ENCODE results near the gene BLVRB.

DNA sequence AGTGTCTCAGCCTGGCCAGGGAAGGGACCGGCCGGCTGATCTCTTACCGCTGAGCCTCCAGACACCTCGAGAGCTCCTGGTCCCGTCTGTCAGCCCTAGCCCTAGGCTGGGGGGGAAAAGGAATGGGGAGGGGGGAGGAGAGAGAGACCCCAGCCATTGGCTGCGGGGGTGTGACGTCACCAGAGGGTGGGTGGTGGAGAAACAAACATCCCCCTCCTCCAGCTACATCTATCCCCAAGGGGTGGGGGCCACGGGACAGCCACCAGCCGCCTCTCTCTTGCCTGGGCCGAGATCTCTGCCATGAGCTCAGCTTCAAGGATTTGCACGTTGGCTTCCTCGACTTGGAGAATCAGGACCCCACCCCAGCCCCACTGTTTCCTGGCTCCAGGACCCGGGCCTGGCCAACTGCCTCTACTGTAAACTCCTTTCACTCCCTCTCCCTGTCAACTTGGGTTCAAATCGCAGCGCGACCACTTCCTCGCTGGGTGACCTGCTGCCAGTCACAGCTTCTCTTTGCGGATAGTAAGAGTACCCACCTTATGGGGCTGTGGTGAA, 52.2 kb downstream of the BLVRB start, which contains the start of gene PRX:
- no peak for TF ChIP-seq HMGXB4 (CRISPR knock-in tag; IDR thresholded peaks at IDR 0.05)
- TF ChIP-seq TCF7 (CRISPR knock-in tag; IDR thresholded peaks at IDR 0.05; ENCODE audit: low read depth) = no peak
- TF ChIP-seq, protein P1, sequence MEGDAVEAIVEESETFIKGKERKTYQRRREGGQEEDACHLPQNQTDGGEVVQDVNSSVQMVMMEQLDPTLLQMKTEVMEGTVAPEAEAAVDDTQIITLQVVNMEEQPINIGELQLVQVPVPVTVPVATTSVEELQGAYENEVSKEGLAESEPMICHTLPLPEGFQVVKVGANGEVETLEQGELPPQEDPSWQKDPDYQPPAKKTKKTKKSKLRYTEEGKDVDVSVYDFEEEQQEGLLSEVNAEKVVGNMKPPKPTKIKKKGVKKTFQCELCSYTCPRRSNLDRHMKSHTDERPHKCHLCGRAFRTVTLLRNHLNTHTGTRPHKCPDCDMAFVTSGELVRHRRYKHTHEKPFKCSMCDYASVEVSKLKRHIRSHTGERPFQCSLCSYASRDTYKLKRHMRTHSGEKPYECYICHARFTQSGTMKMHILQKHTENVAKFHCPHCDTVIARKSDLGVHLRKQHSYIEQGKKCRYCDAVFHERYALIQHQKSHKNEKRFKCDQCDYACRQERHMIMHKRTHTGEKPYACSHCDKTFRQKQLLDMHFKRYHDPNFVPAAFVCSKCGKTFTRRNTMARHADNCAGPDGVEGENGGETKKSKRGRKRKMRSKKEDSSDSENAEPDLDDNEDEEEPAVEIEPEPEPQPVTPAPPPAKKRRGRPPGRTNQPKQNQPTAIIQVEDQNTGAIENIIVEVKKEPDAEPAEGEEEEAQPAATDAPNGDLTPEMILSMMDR (IDR thresholded peaks at IDR 0.05) = no peak
- no peak for TF ChIP-seq ATF3 (CRISPR knock-in tag; conservative IDR thresholded peaks at IDR 0.05)
- TF ChIP-seq ZSCAN18 (CRISPR knock-in tag; IDR thresholded peaks at IDR 0.05) = no peak
- TF ChIP-seq, protein P2, sequence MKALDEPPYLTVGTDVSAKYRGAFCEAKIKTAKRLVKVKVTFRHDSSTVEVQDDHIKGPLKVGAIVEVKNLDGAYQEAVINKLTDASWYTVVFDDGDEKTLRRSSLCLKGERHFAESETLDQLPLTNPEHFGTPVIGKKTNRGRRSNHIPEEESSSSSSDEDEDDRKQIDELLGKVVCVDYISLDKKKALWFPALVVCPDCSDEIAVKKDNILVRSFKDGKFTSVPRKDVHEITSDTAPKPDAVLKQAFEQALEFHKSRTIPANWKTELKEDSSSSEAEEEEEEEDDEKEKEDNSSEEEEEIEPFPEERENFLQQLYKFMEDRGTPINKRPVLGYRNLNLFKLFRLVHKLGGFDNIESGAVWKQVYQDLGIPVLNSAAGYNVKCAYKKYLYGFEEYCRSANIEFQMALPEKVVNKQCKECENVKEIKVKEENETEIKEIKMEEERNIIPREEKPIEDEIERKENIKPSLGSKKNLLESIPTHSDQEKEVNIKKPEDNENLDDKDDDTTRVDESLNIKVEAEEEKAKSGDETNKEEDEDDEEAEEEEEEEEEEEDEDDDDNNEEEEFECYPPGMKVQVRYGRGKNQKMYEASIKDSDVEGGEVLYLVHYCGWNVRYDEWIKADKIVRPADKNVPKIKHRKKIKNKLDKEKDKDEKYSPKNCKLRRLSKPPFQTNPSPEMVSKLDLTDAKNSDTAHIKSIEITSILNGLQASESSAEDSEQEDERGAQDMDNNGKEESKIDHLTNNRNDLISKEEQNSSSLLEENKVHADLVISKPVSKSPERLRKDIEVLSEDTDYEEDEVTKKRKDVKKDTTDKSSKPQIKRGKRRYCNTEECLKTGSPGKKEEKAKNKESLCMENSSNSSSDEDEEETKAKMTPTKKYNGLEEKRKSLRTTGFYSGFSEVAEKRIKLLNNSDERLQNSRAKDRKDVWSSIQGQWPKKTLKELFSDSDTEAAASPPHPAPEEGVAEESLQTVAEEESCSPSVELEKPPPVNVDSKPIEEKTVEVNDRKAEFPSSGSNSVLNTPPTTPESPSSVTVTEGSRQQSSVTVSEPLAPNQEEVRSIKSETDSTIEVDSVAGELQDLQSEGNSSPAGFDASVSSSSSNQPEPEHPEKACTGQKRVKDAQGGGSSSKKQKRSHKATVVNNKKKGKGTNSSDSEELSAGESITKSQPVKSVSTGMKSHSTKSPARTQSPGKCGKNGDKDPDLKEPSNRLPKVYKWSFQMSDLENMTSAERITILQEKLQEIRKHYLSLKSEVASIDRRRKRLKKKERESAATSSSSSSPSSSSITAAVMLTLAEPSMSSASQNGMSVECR (CRISPR knock-in tag; IDR thresholded peaks at IDR 0.05; ENCODE audit: borderline replicate concordance) = no peak
